ENCODE data around the gene RNF41.

RNF41 gene

GRCh38 chr12:56237552-56237951 is 15.8 kb upstream of the RNF41 start:
- Histone ChIP-seq H3K4me3 (ENCODE audit: low read length) (no peak overlapping the region), H3K4me1 (ENCODE audit: control insufficient read depth, insufficient read depth, low read length) (no peaks in the 10 kb centered on the region), H3K36me3 (ENCODE audit: control insufficient read depth, insufficient read depth, low read length) (peaks cover 6% of the 10 kb centered on the region), H3K9ac (ENCODE audit: low read length) (no peak overlapping the region), H3K27me3 (ENCODE audit: control insufficient read depth, insufficient read depth, low read length) (no peaks in the 10 kb centered on the region), H3K9me3 (ENCODE audit: control insufficient read depth, low read length) (no peaks in the 10 kb centered on the region)

GRCh38 chr12:56236985-56237384 is 15.3 kb upstream of the RNF41 start:
- Histone ChIP-seq H3K4me1 (ENCODE audit: control insufficient read depth, insufficient read depth, low read length) (no peaks in the 10 kb centered on the region), H3K36me3 (ENCODE audit: control insufficient read depth, insufficient read depth, low read length) (peaks cover 5% of the 10 kb centered on the region), H3K27me3 (ENCODE audit: control insufficient read depth, insufficient read depth, low read length) (no peaks in the 10 kb centered on the region), H3K9me3 (ENCODE audit: control insufficient read depth, low read length) (no peaks in the 10 kb centered on the region), H3K4me3 (ENCODE audit: low read length) (no peak overlapping the region), H3K9ac (ENCODE audit: low read length) (no peak overlapping the region)

GRCh38 chr12:56236091-56236490 is 14.4 kb upstream of the RNF41 start:
- no peaks in the 10 kb centered on the region for H3K36me3 ChIP-seq (ENCODE audit: control insufficient read depth, insufficient read depth, low read length)
- H3K27me3 ChIP-seq (ENCODE audit: control insufficient read depth, insufficient read depth, low read length): no peaks in the 10 kb centered on the region
- no peak overlapping the region for H3K4me3 ChIP-seq (ENCODE audit: low read length)
- H3K4me1 ChIP-seq (ENCODE audit: control insufficient read depth, insufficient read depth, low read length): peaks cover 4% of the 10 kb centered on the region
- H3K9ac ChIP-seq (ENCODE audit: low read length): no peak overlapping the region
- no peaks in the 10 kb centered on the region for H3K9me3 ChIP-seq (ENCODE audit: control insufficient read depth, low read length)

- Histone ChIP-seq H3K9me3 (ENCODE audit: control insufficient read depth, low read length) (no peaks in the 10 kb centered on the region), H3K27me3 (ENCODE audit: control insufficient read depth, insufficient read depth, low read length) (no peaks in the 10 kb centered on the region), H3K4me1 (ENCODE audit: control insufficient read depth, insufficient read depth, low read length) (peaks cover 16% of the 10 kb centered on the region), H3K36me3 (ENCODE audit: control insufficient read depth, insufficient read depth, low read length) (no peaks in the 10 kb centered on the region), H3K9ac (ENCODE audit: low read length) (no peak overlapping the region), H3K4me3 (ENCODE audit: low read length) (no peak overlapping the region)
Observed at GRCh38 chr12:56234746-56235436, 13.2 kb upstream of the RNF41 start.

GRCh38 chr12:56231184-56231582 is 9.5 kb upstream of the RNF41 start:
- Histone ChIP-seq H3K9me3 (ENCODE audit: control insufficient read depth, low read length) (no peaks in the 10 kb centered on the region), H3K9ac (ENCODE audit: low read length) (peak overlapping the region; percentile 6), H3K36me3 (ENCODE audit: control insufficient read depth, insufficient read depth, low read length) (no peaks in the 10 kb centered on the region), H3K4me3 (ENCODE audit: low read length) (no peak overlapping the region), H3K27me3 (ENCODE audit: control insufficient read depth, insufficient read depth, low read length) (no peaks in the 10 kb centered on the region), H3K4me1 (ENCODE audit: control insufficient read depth, insufficient read depth, low read length) (peaks cover 19% of the 10 kb centered on the region)

- Histone ChIP-seq H3K4me1 (ENCODE audit: control insufficient read depth, insufficient read depth, low read length) (peaks cover 19% of the 10 kb centered on the region), H3K27me3 (ENCODE audit: control insufficient read depth, insufficient read depth, low read length) (no peaks in the 10 kb centered on the region), H3K9ac (ENCODE audit: low read length) (peak overlapping the region; percentile 6), H3K36me3 (ENCODE audit: control insufficient read depth, insufficient read depth, low read length) (no peaks in the 10 kb centered on the region), H3K4me3 (ENCODE audit: low read length) (no peak overlapping the region), H3K9me3 (ENCODE audit: control insufficient read depth, low read length) (no peaks in the 10 kb centered on the region)
Observed at GRCh38 chr12:56230432-56231183, 8.9 kb upstream of the RNF41 start.

- peaks cover 25% of the 10 kb centered on the region for H3K4me1 ChIP-seq (ENCODE audit: control insufficient read depth, insufficient read depth, low read length)
- no peaks in the 10 kb centered on the region for H3K36me3 ChIP-seq (ENCODE audit: control insufficient read depth, insufficient read depth, low read length)
- no peak within 1 kb of the TSS for H3K4me3 ChIP-seq (ENCODE audit: low read length)
- H3K27me3 ChIP-seq (ENCODE audit: control insufficient read depth, insufficient read depth, low read length): no peaks in the 10 kb centered on the region
- H3K9ac ChIP-seq (ENCODE audit: low read length): peak within 1 kb of the TSS; percentile 6
- H3K9me3 ChIP-seq (ENCODE audit: control insufficient read depth, low read length): no peaks in the 10 kb centered on the region
Observed at GRCh38 chr12:56229916-56230431, 8.3 kb upstream of the RNF41 start, which contains the start of gene SLC39A5. Gene SLC39A5 (plus strand): TSS chr12:56230051. CDS start chr12:56231275, 1,224 bp downstream.

GRCh38 chr12:56229082-56229481 is 7.4 kb upstream of the RNF41 start:
- no peaks in the 10 kb centered on the region for H3K27me3 ChIP-seq (ENCODE audit: control insufficient read depth, insufficient read depth, low read length)
- peaks cover 31% of the 10 kb centered on the region for H3K4me1 ChIP-seq (ENCODE audit: control insufficient read depth, insufficient read depth, low read length)
- no peak overlapping the region for H3K4me3 ChIP-seq (ENCODE audit: low read length)
- no peak overlapping the region for H3K9ac ChIP-seq (ENCODE audit: low read length)
- no peaks in the 10 kb centered on the region for H3K9me3 ChIP-seq (ENCODE audit: control insufficient read depth, low read length)
- no peaks in the 10 kb centered on the region for H3K36me3 ChIP-seq (ENCODE audit: control insufficient read depth, insufficient read depth, low read length)

GRCh38 chr12:56224954-56225353 is 3.2 kb upstream of the RNF41 start:
- peak overlapping the region; percentile 89 for H3K4me3 ChIP-seq (ENCODE audit: low read length)
- H3K9ac ChIP-seq (ENCODE audit: low read length): peak overlapping the region; percentile 93
- H3K4me1 ChIP-seq (ENCODE audit: control insufficient read depth, insufficient read depth, low read length): peaks cover 26% of the 10 kb centered on the region
- H3K9me3 ChIP-seq (ENCODE audit: control insufficient read depth, low read length): no peaks in the 10 kb centered on the region
- H3K36me3 ChIP-seq (ENCODE audit: control insufficient read depth, insufficient read depth, low read length): no peaks in the 10 kb centered on the region
- no peaks in the 10 kb centered on the region for H3K27me3 ChIP-seq (ENCODE audit: control insufficient read depth, insufficient read depth, low read length)

- H3K4me1 ChIP-seq (ENCODE audit: control insufficient read depth, insufficient read depth, low read length): peaks cover 22% of the 10 kb centered on the region
- H3K9me3 ChIP-seq (ENCODE audit: control insufficient read depth, low read length): no peaks in the 10 kb centered on the region
- H3K4me3 ChIP-seq (ENCODE audit: low read length): peak within 1 kb of the TSS; percentile 89
- H3K9ac ChIP-seq (ENCODE audit: low read length): peak within 1 kb of the TSS; percentile 93
- H3K27me3 ChIP-seq (ENCODE audit: control insufficient read depth, insufficient read depth, low read length): no peaks in the 10 kb centered on the region
- no peaks in the 10 kb centered on the region for H3K36me3 ChIP-seq (ENCODE audit: control insufficient read depth, insufficient read depth, low read length)
Observed at GRCh38 chr12:56224102-56224701, 2.5 kb upstream of the RNF41 start, which contains the start of gene NABP2. Gene NABP2 (plus strand): TSS chr12:56224342. CDS start chr12:56224857, 515 bp downstream.

GRCh38 chr12:56223571-56224101 is 1.9 kb upstream of the RNF41 start:
- Histone ChIP-seq H3K36me3 (ENCODE audit: control insufficient read depth, insufficient read depth, low read length) (no peaks in the 10 kb centered on the region), H3K4me1 (ENCODE audit: control insufficient read depth, insufficient read depth, low read length) (peaks cover 22% of the 10 kb centered on the region), H3K4me3 (ENCODE audit: low read length) (no peak overlapping the region), H3K9ac (ENCODE audit: low read length) (peak overlapping the region; percentile 30), H3K9me3 (ENCODE audit: control insufficient read depth, low read length) (no peaks in the 10 kb centered on the region), H3K27me3 (ENCODE audit: control insufficient read depth, insufficient read depth, low read length) (no peaks in the 10 kb centered on the region)

GRCh38 chr12:56222531-56222895 is 791 bp upstream of the RNF41 start:
- Histone ChIP-seq H3K36me3 (ENCODE audit: control insufficient read depth, insufficient read depth, low read length) (no peaks in the 10 kb centered on the region), H3K9me3 (ENCODE audit: control insufficient read depth, low read length) (no peaks in the 10 kb centered on the region), H3K4me3 (ENCODE audit: low read length) (peak overlapping the region; percentile 98), H3K27me3 (ENCODE audit: control insufficient read depth, insufficient read depth, low read length) (no peaks in the 10 kb centered on the region), H3K9ac (ENCODE audit: low read length) (peak overlapping the region; percentile 99), H3K4me1 (ENCODE audit: control insufficient read depth, insufficient read depth, low read length) (peaks cover 22% of the 10 kb centered on the region)

Measured in mucosa of stomach (tissue), 1 donor.